Activated CD4-positive, alpha-beta T cell treated with anti-CD3 and anti-CD28 coated beads for 36 hours (primary cell): Measurements from ENCODE around the gene SMCO1. TPM values are rescaled to one million over a fixed set of nuclear protein-coding genes. Genes with fewer than 3 reads are reported as not detected.
A peak's percentile ranks its signal among the peaks of the same experiment; 100 is the strongest.

Experiments used
- ATAC-seq: fragments of 200-7000 bp; cut with Tn5 transposase; one replicate; pipeline ENCODE4 v1.10.0; 2021; ENCODE audit warnings: mild to moderate bottlenecking, moderate library complexity
- CTCF ChIA-PET: fragments of 350-600 bp; sonication (Branson Sonifier 250); formaldehyde crosslinking; loops from one replicate; lab custom pipeline; 2021; ENCODE audit warnings: antibody characterized with exemption; lab: Charles Lee
- POLR2A ChIA-PET: fragments of 350-600 bp; sonication (Branson Sonifier 250); formaldehyde crosslinking; loops from one replicate; lab custom pipeline; 2021; ENCODE audit warnings: antibody characterized with exemption, inconsistent platforms; lab: Charles Lee
- DNase-seq: peaks from one replicate; pipeline ENCODE4 v3.0.0-alpha.2; 2020
- H3K27ac Mint-ChIP-seq: one replicate; pipeline ENCODE4 v1.8.0; 2021; ENCODE audit warnings: mixed read lengths
- H3K27me3 Mint-ChIP-seq: one replicate; pipeline ENCODE4 v1.8.0; 2021; ENCODE audit warnings: mixed read lengths
- H3K36me3 Mint-ChIP-seq: one replicate; pipeline ENCODE4 v1.8.0; 2021; ENCODE audit warnings: low read depth, mixed read lengths
- H3K4me1 Mint-ChIP-seq: one replicate; pipeline ENCODE4 v1.8.0; 2021; ENCODE audit warnings: mixed read lengths
- H3K4me3 Mint-ChIP-seq: one replicate; pipeline ENCODE4 v1.8.0; 2021; ENCODE audit warnings: mild to moderate bottlenecking, moderate library complexity, mixed read lengths
- H3K9me3 Mint-ChIP-seq: one replicate; pipeline ENCODE4 v1.8.0; 2021; ENCODE audit warnings: low read depth, mixed read lengths
- intact Hi-C, 2 experiments: fragments of 100-400 bp; cut with DNase I in 1 of 2; cut with micrococcal nuclease in 1 of 2; formaldehyde crosslinking; loops; one replicate each; pipeline versions ENCODE4 v1.14.2 to v1.15.1; 2022 to 2024; cut with DNase I, micrococcal nuclease
- total RNA-seq, 2 experiments: library from RNA; stranded (reverse); gene quantifications; one replicate each; pipeline ENCODE4 v1.2.3, GENCODE V29; 2021

SMCO1 gene
- total RNA-seq, 2 experiments from 2014 or later = not detected

DNA sequence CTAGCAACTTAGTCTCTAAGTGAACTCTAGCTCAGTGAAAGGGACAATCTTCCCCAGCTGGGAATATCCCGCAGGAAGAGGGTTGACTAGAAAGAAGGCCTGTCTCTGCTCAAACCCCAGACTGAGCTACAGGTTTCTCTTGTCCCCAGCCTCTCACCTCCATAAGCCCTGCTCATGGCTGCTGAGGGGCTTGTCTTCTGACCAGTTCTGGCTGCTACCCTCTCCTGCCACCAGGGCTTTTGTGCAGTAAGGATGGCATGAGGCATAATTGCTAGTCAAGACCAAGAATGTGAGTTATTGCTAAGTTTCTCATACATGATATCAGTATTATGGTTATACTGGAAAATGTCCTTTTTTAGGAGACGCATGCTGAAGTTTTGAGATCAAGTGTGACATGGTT lies 31.9 kb upstream of the SMCO1 start:
- intact Hi-C loops = no loop called here
- DNase-seq = no peak
- no peak for ATAC-seq
- Mint-ChIP-seq H3K27ac (no peak overlapping the region), H3K9me3 (peaks cover 11% of the 10 kb centered on the region), H3K4me1 (no peaks in the 10 kb centered on the region), H3K4me3 (no peak overlapping the region), H3K27me3 (no peaks in the 10 kb centered on the region), H3K36me3 (no peaks in the 10 kb centered on the region)
- CTCF ChIA-PET = interaction anchor here (0.8 kb wide), 1 partner anchor 13 kb away, joined by 3 read pairs; no protein-coding TSS in a partner anchor
- POLR2A ChIA-PET = no interaction called here

DNA sequence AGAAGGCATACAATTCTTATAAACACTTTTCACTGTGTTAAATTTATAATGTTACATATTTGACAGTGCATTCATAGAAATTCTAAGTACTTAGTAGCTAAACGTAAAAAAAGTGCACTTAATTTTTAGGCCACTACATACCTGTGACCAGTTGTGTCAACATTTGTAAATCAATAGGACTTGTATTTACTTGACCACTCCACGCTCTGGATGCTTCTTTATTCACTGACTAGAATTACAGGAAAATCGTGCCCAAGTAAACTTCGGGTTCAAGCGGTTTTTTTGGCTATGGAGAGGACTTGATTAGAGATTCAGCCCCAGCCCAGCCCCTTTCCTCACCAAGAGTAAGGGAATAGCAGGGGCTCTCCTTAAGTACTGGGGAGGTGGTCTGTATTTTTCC lies 31.4 kb upstream of the SMCO1 start:
- ATAC-seq = no peak
- H3K4me1 Mint-ChIP-seq = no peaks in the 10 kb centered on the region
- H3K36me3 Mint-ChIP-seq = no peaks in the 10 kb centered on the region
- no peaks in the 10 kb centered on the region for H3K27me3 Mint-ChIP-seq
- intact Hi-C loops = no loop called here
- no peak overlapping the region for H3K27ac Mint-ChIP-seq
- H3K9me3 Mint-ChIP-seq = peaks cover 11% of the 10 kb centered on the region
- ChIA-PET POLR2A (no interaction called here), CTCF (interaction anchor here (0.8 kb wide), 1 partner anchor 13 kb away, joined by 3 read pairs; no protein-coding TSS in a partner anchor)
- no peak overlapping the region for H3K4me3 Mint-ChIP-seq
- no peak for DNase-seq

DNA sequence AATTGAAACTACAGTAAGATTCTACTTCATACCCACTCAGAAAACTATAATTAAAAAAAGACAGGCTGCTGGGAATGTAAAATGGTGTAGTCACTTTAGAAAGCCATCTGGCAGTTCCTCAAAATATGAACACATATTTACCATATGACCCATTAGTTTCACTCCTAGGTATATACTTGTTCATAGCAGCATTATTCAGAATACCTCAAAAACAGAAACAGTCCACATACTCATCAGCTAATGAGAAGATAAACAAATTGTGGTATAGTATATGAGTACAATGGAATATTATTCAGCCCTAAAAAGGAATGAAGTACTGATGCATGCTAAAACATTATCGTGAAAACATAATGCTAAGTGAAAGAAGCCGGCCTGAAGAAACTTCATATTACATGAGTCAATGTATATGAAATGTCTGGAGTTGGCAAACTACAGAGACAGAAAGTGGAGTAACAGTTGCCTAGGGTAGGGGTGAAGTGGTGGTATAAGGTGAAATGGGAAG lies 29.4 kb upstream of the SMCO1 start:
- ChIA-PET POLR2A (no interaction called here), CTCF (interaction anchor here (1.1 to 1.6 kb wide), 2 partner anchors 16 to 23 kb away, joined by 3 to 5 read pairs; partner anchors contain the start of genes FBXO45 and WDR53)
- H3K27me3 Mint-ChIP-seq = no peaks in the 10 kb centered on the region
- no peak for ATAC-seq
- H3K4me1 Mint-ChIP-seq = no peaks in the 10 kb centered on the region
- peaks cover 5% of the 10 kb centered on the region for H3K9me3 Mint-ChIP-seq
- DNase-seq = no peak
- no peak overlapping the region for H3K27ac Mint-ChIP-seq
- H3K36me3 Mint-ChIP-seq = no peaks in the 10 kb centered on the region
- intact Hi-C loops = no loop called here
- H3K4me3 Mint-ChIP-seq = no peak overlapping the region

DNA sequence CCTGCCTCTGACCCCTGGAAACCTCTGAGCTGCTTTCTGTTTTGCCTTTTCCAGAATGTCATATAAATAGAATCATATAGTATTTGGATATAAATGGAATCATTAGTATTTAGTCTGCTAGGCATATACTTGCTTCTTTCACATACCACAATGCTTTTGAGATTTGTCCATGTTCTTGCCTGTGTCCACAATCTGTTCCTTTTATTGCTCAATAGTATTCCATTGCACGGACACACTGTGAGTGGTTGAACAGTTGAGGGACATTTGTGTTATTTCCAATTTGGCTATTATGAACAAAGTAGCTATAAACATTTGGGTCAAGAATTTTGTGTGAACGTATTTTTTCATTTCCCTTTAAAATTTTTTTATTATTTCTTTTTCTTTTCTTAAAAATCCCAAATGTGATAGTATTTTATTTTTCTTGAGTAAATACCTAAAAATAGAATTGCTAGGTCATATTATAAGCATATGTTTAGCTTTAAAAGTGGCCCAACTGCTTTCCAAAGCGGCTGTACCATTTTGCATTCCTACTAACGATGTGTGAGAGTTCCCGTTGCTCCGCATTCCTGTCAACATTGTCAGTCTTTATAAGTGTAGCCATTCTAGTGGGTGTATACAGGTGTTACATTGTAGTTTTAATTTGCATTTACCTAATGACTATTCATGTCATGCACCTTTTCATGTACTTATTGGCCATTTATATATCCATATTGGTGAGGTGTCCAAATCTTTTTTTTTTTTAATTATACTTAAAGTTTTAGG lies 26.7 kb upstream of the SMCO1 start:
- Mint-ChIP-seq H3K27me3 (no peaks in the 10 kb centered on the region), H3K4me3 (no peak overlapping the region)
- POLR2A ChIA-PET = no interaction called here

DNA sequence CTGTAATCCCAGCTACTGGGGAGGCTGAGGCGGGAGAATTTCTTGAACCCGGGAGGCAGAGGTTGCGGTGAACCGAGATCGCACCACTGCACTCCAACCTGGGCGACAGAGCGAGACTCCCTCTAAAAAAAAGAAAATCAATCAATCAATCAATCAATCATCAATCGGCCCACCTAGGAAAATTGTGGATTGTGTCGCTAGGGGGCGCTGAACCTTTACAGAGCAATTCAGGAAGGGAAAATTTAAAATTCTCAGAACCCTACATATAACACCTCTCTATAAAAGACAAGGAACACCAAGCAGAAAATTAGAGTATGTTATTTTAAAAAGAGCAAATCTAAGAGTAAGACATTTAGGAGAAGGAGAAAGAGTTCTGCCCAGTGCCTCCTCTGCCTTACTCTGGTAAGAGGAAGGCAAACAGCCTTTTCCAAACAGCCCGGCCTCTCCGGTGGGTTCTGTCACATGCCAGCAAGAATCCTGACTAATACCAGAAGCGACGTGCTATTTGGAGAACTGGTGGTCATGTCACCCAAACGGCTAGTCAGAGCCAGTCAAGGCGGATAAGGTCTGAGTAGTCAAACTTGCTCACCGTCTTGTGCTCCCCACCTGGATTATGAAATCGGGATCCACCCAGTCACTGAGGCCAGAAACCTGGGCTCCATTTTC lies 22.3 kb upstream of the SMCO1 start:
- ChIA-PET POLR2A (interaction anchor here (0.6 kb wide), 1 partner anchor 34 kb away, joined by 3 read pairs; no protein-coding TSS in a partner anchor), CTCF (interaction anchor here (0.6 to 3.9 kb wide), 7 partner anchors 9 to 405 kb away, joined by 3 to 20 read pairs (median 3); partner anchors contain the start of gene NCBP2)
- intact Hi-C loops = loop anchor here (1.0 to 5.0 kb wide), 3 partner anchors 70 to 150 kb away; no protein-coding TSS in a partner anchor
- ATAC-seq (no peak), DNase-seq (peak; percentile 83)
- Mint-ChIP-seq H3K27me3 (peaks cover 2% of the 10 kb centered on the region), H3K4me3 (no peak overlapping the region), H3K9me3 (no peaks in the 10 kb centered on the region), H3K27ac (no peak overlapping the region), H3K4me1 (no peaks in the 10 kb centered on the region), H3K36me3 (no peaks in the 10 kb centered on the region)

More for the DNA sequence above, 26.7 kb upstream of the SMCO1 start:
- DNase-seq (no peak), ATAC-seq (no peak)
- Mint-ChIP-seq H3K4me1 (no peaks in the 10 kb centered on the region), H3K9me3 (no peaks in the 10 kb centered on the region), H3K36me3 (no peaks in the 10 kb centered on the region), H3K27ac (no peak overlapping the region)
- CTCF ChIA-PET = interaction anchor here (0.6 to 1.1 kb wide), 4 partner anchors 13 to 154 kb away, joined by 3 to 6 read pairs (median 4); no protein-coding TSS in a partner anchor
- intact Hi-C loops = no loop called here

DNA sequence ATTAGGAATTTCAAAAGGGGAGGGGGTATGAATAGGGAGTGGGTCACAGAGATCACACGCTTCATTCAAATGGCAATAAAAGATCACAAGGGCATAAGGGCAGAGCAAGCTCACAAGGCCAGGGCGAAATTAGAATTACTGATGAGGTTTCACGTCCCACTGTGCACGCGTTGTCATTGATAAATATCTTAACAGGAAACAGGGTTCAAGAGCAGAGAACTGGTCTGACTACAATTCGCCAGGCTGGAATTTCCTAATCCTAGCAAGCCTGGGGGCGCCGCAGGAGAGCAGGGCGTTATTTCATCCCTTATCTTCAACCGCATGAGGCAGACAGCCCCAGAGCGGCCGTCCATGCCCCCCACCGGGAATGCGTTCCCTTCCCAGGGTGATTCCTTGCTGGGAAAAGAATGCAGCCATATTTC lies 18.1 kb upstream of the SMCO1 start:
- no peak overlapping the region for H3K27ac Mint-ChIP-seq
- no peak for DNase-seq
- no peak for ATAC-seq
- no peak overlapping the region for H3K4me3 Mint-ChIP-seq
- POLR2A ChIA-PET = no interaction called here
- CTCF ChIA-PET = interaction anchor here (1.1 kb wide), 1 partner anchor 14 kb away, joined by 3 read pairs; no protein-coding TSS in a partner anchor
- peaks cover 2% of the 10 kb centered on the region for H3K27me3 Mint-ChIP-seq
- H3K9me3 Mint-ChIP-seq = peaks cover 2% of the 10 kb centered on the region
- no peaks in the 10 kb centered on the region for H3K4me1 Mint-ChIP-seq
- intact Hi-C loops = no loop called here
- no peaks in the 10 kb centered on the region for H3K36me3 Mint-ChIP-seq

DNA sequence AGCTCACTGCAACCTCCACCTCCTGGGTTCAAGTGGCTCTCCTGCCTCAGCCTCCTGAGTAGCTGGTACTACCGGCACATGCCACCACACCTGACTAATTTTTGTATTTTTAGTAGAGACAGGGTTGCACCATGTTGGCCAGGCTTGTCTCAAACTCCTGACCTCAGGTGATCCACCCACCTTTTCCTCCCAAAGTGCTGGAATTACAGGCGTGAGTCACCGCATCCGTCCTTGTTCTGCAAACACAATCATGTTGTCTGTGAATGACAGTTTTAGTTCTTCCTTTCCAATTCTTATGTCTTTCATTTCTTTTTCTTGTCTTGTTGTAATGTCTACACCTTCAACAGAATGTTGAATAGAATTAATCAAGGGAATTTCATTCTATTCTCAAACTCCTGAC lies 16.3 kb upstream of the SMCO1 start:
- DNase-seq (no peak), ATAC-seq (no peak)
- CTCF ChIA-PET = interaction anchor here (0.6 to 1.0 kb wide), 3 partner anchors 9 to 562 kb away, joined by 3 to 7 read pairs (median 3); no protein-coding TSS in a partner anchor
- intact Hi-C loops = no loop called here
- Mint-ChIP-seq H3K36me3 (no peaks in the 10 kb centered on the region), H3K4me3 (no peak overlapping the region), H3K9me3 (peaks cover 2% of the 10 kb centered on the region), H3K4me1 (peaks cover 8% of the 10 kb centered on the region), H3K27ac (no peak overlapping the region), H3K27me3 (peaks cover 2% of the 10 kb centered on the region)
- POLR2A ChIA-PET = no interaction called here

DNA sequence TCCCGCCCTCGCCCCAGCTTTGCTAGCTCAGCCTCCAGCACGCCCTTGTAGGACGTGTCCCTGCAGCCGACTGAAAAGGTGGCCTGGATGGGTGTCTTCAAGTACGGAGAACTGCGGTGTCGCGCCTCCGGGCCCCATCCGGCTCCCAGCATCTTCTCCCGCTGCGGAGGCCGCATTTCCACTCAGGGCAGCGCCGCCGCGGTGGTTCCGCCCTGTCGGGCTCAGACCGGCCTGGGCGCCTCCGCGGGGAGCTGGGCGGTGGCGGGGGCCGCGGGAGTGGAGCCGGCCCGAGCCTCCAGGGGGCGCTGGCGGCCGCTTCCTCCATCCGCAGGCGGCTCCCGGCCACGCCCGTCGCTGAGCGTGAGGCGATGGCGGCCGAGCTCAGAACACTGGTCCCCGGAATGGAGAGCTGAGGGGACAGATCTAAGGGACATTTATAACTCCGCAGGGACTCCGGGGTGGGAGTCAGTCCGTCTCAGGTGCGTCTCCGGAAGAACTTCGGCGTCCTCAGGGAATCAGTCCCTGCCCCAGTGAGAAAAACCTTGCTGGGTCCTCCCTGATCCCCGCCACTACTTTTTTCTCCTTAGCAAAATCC lies 13.6 kb upstream of the SMCO1 start:
- peak overlapping the region; percentile 72 for H3K27ac Mint-ChIP-seq

DNA sequence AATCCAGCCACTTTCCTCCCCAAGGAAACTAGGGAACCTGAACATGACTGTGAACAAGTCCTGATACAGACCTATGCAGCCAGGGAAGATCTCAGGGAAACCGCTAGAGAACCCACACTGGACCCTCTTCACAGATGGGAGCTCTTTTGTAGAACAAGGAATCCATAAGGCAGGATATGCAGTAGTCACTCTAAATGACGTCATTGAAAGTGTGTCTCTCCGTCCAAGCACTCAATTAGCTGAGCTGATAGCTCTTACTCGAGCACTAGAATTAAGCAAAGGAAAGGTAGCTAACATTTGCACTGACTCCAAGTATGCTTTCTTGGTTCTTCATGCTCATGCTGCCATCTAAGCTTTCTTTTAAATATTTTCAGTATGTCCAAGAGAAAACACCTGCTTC lies 10.0 kb upstream of the SMCO1 start:
- Mint-ChIP-seq H3K27me3 (no peaks in the 10 kb centered on the region), H3K9me3 (peaks cover 13% of the 10 kb centered on the region), H3K27ac (no peak overlapping the region), H3K4me1 (peaks cover 8% of the 10 kb centered on the region), H3K36me3 (peaks cover 5% of the 10 kb centered on the region), H3K4me3 (no peak overlapping the region)
- intact Hi-C loops = no loop called here
- no peak for DNase-seq
- no peak for ATAC-seq
- ChIA-PET POLR2A (no interaction called here), CTCF (interaction anchor here (0.6 to 4.4 kb wide), 4 partner anchors 38 to 286 kb away, joined by 3 to 42 read pairs (median 3); no protein-coding TSS in a partner anchor)

More for the DNA sequence above, 13.6 kb upstream of the SMCO1 start:
- intact Hi-C loops = loop anchor here (1.0 to 2.0 kb wide), 4 partner anchors 25 to 183 kb away; partner anchors contain the start of genes FBXO45 (in 2 of the 2), RNF168 (in 2 of the 2) and WDR53 (in 2 of the 2)
- peaks cover 8% of the 10 kb centered on the region for H3K4me1 Mint-ChIP-seq
- no peaks in the 10 kb centered on the region for H3K36me3 Mint-ChIP-seq
- ATAC-seq = peak; percentile 94
- peaks cover 2% of the 10 kb centered on the region for H3K27me3 Mint-ChIP-seq
- peaks cover 2% of the 10 kb centered on the region for H3K9me3 Mint-ChIP-seq
- peak overlapping the region; percentile 74 for H3K4me3 Mint-ChIP-seq
- peak; percentile 93 for DNase-seq
- CTCF ChIA-PET = interaction anchor here (0.6 to 2.9 kb wide), 52 partner anchors 8 to 946 kb away, joined by 3 to 24 read pairs (median 4); partner anchors contain the start of genes FBXO45, UBXN7 and WDR53
- POLR2A ChIA-PET = interaction anchor here (0.6 to 1.2 kb wide), 4 partner anchors 35 to 211 kb away, joined by 3 to 8 read pairs (median 4); partner anchors contain the start of genes DYNLT2B, FBXO45 and WDR53

DNA sequence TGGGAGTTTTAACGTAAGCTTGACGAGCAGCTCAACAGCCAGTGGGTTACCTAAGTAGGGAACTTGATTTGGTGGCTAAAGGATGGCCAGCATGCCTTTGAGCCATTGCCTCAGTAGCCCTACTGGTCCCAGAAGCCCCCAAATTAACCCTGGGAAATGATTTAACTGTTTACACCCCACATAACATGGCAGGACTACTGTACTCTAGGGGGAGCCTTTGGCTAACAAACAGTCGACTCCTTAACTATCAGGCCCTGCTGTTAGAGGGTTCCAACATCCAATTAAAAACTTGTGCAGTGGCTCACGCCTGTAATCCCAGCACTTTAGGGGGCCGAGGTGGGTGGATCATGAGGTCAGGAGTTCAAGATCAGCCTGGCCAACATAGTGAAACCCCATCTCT lies 9.4 kb upstream of the SMCO1 start:
- peaks cover 8% of the 10 kb centered on the region for H3K4me1 Mint-ChIP-seq
- ChIA-PET CTCF (interaction anchor here (0.7 to 4.4 kb wide), 7 partner anchors 10 to 312 kb away, joined by 3 to 42 read pairs (median 4); no protein-coding TSS in a partner anchor), POLR2A (no interaction called here)
- H3K36me3 Mint-ChIP-seq = peaks cover 7% of the 10 kb centered on the region
- ATAC-seq (no peak), DNase-seq (no peak)
- no peak overlapping the region for H3K27ac Mint-ChIP-seq
- no peaks in the 10 kb centered on the region for H3K27me3 Mint-ChIP-seq
- intact Hi-C loops = no loop called here
- H3K9me3 Mint-ChIP-seq = peaks cover 19% of the 10 kb centered on the region
- no peak overlapping the region for H3K4me3 Mint-ChIP-seq
